Lower leg skin (tissue), 4 donors: ENCODE data around the gene AACS. TPM values are rescaled to one million over a fixed set of nuclear protein-coding genes. Genes with fewer than 3 reads are reported as not detected.
"Not testable (repeated sequence)": the region's sequence is repeated elsewhere in the genome, so short reads cannot be mapped to it uniquely, and the experiment has no call there.

Experiments
- DNase-seq, 2 donors: peaks; one replicate each; pipeline ENCODE4 v3.0.0-alpha.2; 2019; ENCODE audit warnings: low spot score in 2 of 2
- H3K4me3 ChIP-seq: fragments of 200-600 bp; sonication (generic); 2 replicates; pipeline ENCODE4 v1.5.1; 2017; ENCODE audit warnings: mild to moderate bottlenecking, low read depth; ENCODE audit not compliant: poor library complexity, severe bottlenecking
- CTCF ChIP-seq, 3 donors: fragments of 450-650 bp; IDR thresholded peaks; one replicate each; pipeline ENCODE4 v1.5.1; 2016; ENCODE audit warnings: antibody characterized with exemption in 3 of 3, mild to moderate bottlenecking in 3 of 3, moderate library complexity in 2 of 3
- POLR2A ChIP-seq, 2 donors: fragments of 450-650 bp; IDR thresholded peaks; one replicate each; pipeline ENCODE4 v1.6.1; 2016 to 2017; ENCODE audit warnings: antibody characterized with exemption in 2 of 2, mild to moderate bottlenecking in 1 of 2, moderate library complexity in 1 of 2
- WGBS, 2 donors: methylation state at CpG; one replicate each; pipeline ENCODE4 v1.1.5; 2018; 5-methylcytosine and 5-hydroxymethylcytosine counted together
- intact Hi-C: fragments of 100-400 bp; cut with DNase I; formaldehyde crosslinking; loops from one replicate; pipeline ENCODE4 v1.15.0; 2023; ENCODE audit warnings: low total_unique reads
- total RNA-seq, 4 donors: library from RNA; depleted of rRNA; stranded (reverse); fragments of >200 nt; gene quantifications; one replicate each; pipeline ENCODE4 v1.1.0, GENCODE V29; 2016

AACS gene
- total RNA-seq, 4 donors from 2014 or later: 63.5 to 83.8 (median 71.4) TPM

GRCh38 chr12:125029761-125030358, 35.4 kb upstream of the AACS start:
- DNase-seq: no peak
- 89 to 90% methylated on average over 7 of the region's 7 CpGs for WGBS, 2 donors
- intact Hi-C loops: no loop called here
- TF ChIP-seq POLR2A (IDR thresholded peaks at IDR 0.05) (no peak), CTCF (IDR thresholded peaks at IDR 0.05) (no peak)
- H3K4me3 ChIP-seq: no peak overlapping the region

GRCh38 chr12:125031471-125031870, 33.8 kb upstream of the AACS start:
- DNase-seq, H3K4me3 ChIP-seq, intact Hi-C loops: not testable (repeated sequence)
- 73 to 84% methylated on average over 9 of the region's 9 CpGs for WGBS, 2 donors

GRCh38 chr12:125032466-125033152, 32.6 kb upstream of the AACS start:
- intact Hi-C loops: no loop called here
- DNase-seq: no peak
- H3K4me3 ChIP-seq: no peak overlapping the region
- TF ChIP-seq POLR2A (IDR thresholded peaks at IDR 0.05): no peak
- no peak for TF ChIP-seq CTCF (IDR thresholded peaks at IDR 0.05)
- 87 to 92% methylated on average over 19 of the region's 19 CpGs for WGBS, 2 donors

- intact Hi-C loops: no loop called here
- DNase-seq: no peak
- no peak overlapping the region for H3K4me3 ChIP-seq
- 92 to 94% methylated on average over 9 of the region's 9 CpGs for WGBS, 2 donors
- no peak for TF ChIP-seq CTCF (IDR thresholded peaks at IDR 0.05)
- TF ChIP-seq POLR2A (IDR thresholded peaks at IDR 0.05): no peak
These were observed 31.9 kb upstream of the AACS start for GRCh38 chr12:125033288-125033687.

- 68 to 75% methylated on average over 6 of the region's 6 CpGs for WGBS, 2 donors
- intact Hi-C loops: no loop called here
- TF ChIP-seq CTCF (IDR thresholded peaks at IDR 0.05) (no peak), POLR2A (IDR thresholded peaks at IDR 0.05) (no peak)
- DNase-seq: no peak
- no peak overlapping the region for H3K4me3 ChIP-seq
These were observed 26.1 kb upstream of the AACS start for GRCh38 chr12:125038976-125039625.

- no peak overlapping the region for H3K4me3 ChIP-seq
- no peak for DNase-seq
- no peak for TF ChIP-seq POLR2A (IDR thresholded peaks at IDR 0.05)
- no peak for TF ChIP-seq CTCF (IDR thresholded peaks at IDR 0.05)
- 50 to 59% methylated on average over 15 of the region's 15 CpGs for WGBS, 2 donors
- intact Hi-C loops: no loop called here
These were observed 16.2 kb upstream of the AACS start for GRCh38 chr12:125049093-125049458.
